ENCODE measurements around the gene PDE4B.

- no peak for TF ChIP-seq CTCF (conservative IDR thresholded peaks at IDR 0.05; ENCODE audit: low read length)
- TF ChIP-seq EZH2phosphoT487 (IDR thresholded peaks at IDR 0.05; ENCODE audit: borderline replicate concordance) = no peak
Observed at GRCh38 chr1:65953170-65953569, 160.5 kb downstream of the PDE4B start.

Measured in Loucy (cell line).